Stimulated activated CD8-positive, alpha-beta memory T cell treated with anti-CD3 and anti-CD28 coated beads, Interleukin-7, amount 100 ng/mL, for 48 hours (primary cell): ENCODE measurements around the gene ZNF331.
"Not testable (repeated sequence)": the region's sequence is repeated elsewhere in the genome, so short reads cannot be mapped to it uniquely, and the experiment has no call there.

Source experiments
- DNase-seq, 2 donors: peaks; one replicate each; pipeline ENCODE4 v3.0.0-alpha.2; 2020; ENCODE audit warnings: low read depth in 1 of 2; ENCODE audit errors: extremely low read depth in 1 of 2

ZNF331 gene

GRCh38 chr19:53537521-53538377 is at the start of gene ZNF331:
Gene ZNF331 (plus strand): TSS chr19:53538145. CDS start chr19:53569377, 31,232 bp downstream.
- peak; percentile 77 to 79 for DNase-seq

- no peak for DNase-seq
These were observed 45.8 kb upstream of the ZNF331 start for GRCh38 chr19:53492153-53492552.

- not testable (repeated sequence) for DNase-seq
These were observed 40.5 kb upstream of the ZNF331 start for GRCh38 chr19:53497311-53498023.

- not testable (repeated sequence) for DNase-seq
These were observed 39.9 kb upstream of the ZNF331 start for GRCh38 chr19:53498024-53498395.

GRCh38 chr19:53503151-53503550 is 34.8 kb upstream of the ZNF331 start:
- not testable (repeated sequence) for DNase-seq

- DNase-seq = not testable (repeated sequence)
These were observed 34.1 kb upstream of the ZNF331 start for GRCh38 chr19:53503671-53504364.

- not testable (repeated sequence) for DNase-seq
These were observed 33.6 kb upstream of the ZNF331 start for GRCh38 chr19:53504365-53504703.

GRCh38 chr19:53504885-53505284 is 33.1 kb upstream of the ZNF331 start:
- no peak for DNase-seq

GRCh38 chr19:53506728-53507127 is 31.2 kb upstream of the ZNF331 start:
- DNase-seq = no peak

GRCh38 chr19:53507523-53508442 is 30.2 kb upstream of the ZNF331 start:
- no peak for DNase-seq

- DNase-seq = no peak
These were observed 28.5 kb upstream of the ZNF331 start for GRCh38 chr19:53509443-53509842.

GRCh38 chr19:53509845-53510244 is 28.1 kb upstream of the ZNF331 start:
- no peak for DNase-seq

GRCh38 chr19:53511357-53511756 is 26.6 kb upstream of the ZNF331 start:
- DNase-seq = no peak

GRCh38 chr19:53511933-53512374 is 26.0 kb upstream of the ZNF331 start:
- no peak for DNase-seq

- not testable (repeated sequence) for DNase-seq
These were observed 22.9 kb upstream of the ZNF331 start for GRCh38 chr19:53515047-53515446.

GRCh38 chr19:53517114-53517741 is 20.7 kb upstream of the ZNF331 start:
- DNase-seq = no peak

- DNase-seq = no peak
These were observed 19.8 kb upstream of the ZNF331 start for GRCh38 chr19:53518121-53518520.

GRCh38 chr19:53518716-53519115 is 19.2 kb upstream of the ZNF331 start:
- no peak for DNase-seq

- DNase-seq = no peak
These were observed 18.5 kb upstream of the ZNF331 start for GRCh38 chr19:53519446-53519845.

GRCh38 chr19:53520163-53520546 is 17.8 kb upstream of the ZNF331 start:
- DNase-seq = no peak
